Stomach (tissue), 19 donors: ENCODE results near the gene SPSB4. TPM values are rescaled to one million over a fixed set of nuclear protein-coding genes. Genes with fewer than 3 reads are reported as not detected.
A peak's percentile ranks its signal among the peaks of the same experiment; 100 is the strongest.

Experiments used
- DNase-seq, 2 donors: peaks; one replicate each; pipeline versions ENCODE4 v3.0.0 to v3.0.0-alpha.2; 2013 to 2019
- H3K27ac ChIP-seq, 5 donors: fragments of 200-600 bp in 4 of 5; sonication (generic) in 4 of 5; one replicate each; pipeline ENCODE4 v1.5.1; 2013 to 2019; ENCODE audit warnings: mild to moderate bottlenecking in 1 of 5, moderate library complexity in 1 of 5
- H3K27me3 ChIP-seq, 3 donors: fragments of 200-600 bp; sonication (generic); one replicate each; pipeline ENCODE4 v1.5.1; 2017 to 2019; ENCODE audit warnings: mixed run types in 1 of 3
- H3K36me3 ChIP-seq, 4 donors: fragments of 200-600 bp; sonication (generic); 1 replicate in 3 of 4; 2 replicates in 1 of 4; pipeline ENCODE4 v1.5.1; 2016 to 2019
- H3K4me1 ChIP-seq, 4 donors: fragments of 200-600 bp; sonication (generic); one replicate each; pipeline ENCODE4 v1.5.1; 2016 to 2019
- H3K4me3 ChIP-seq, 4 donors: fragments of 200-600 bp; sonication (generic) in 3 of 4; one replicate each; pipeline ENCODE4 v1.5.1; 2016 to 2019; ENCODE audit warnings: mild to moderate bottlenecking in 1 of 4
- H3K9me3 ChIP-seq, 4 donors: fragments of 200-600 bp; sonication (generic); one replicate each; pipeline ENCODE4 v1.5.1; 2016 to 2019
- EP300 ChIP-seq: sonication (generic); formaldehyde crosslinking; IDR thresholded peaks from one replicate; pipeline ENCODE4 v1.6.1; 2017; ENCODE audit warnings: antibody characterized with exemption
- POLR2A ChIP-seq, 4 donors: fragments of 450-650 bp; IDR thresholded peaks; one replicate each; pipeline ENCODE4 v1.6.1; 2016; ENCODE audit warnings: antibody characterized with exemption in 4 of 4, control low read depth in 2 of 4, mild to moderate bottlenecking in 1 of 4, moderate library complexity in 1 of 4
- POLR2AphosphoS5 ChIP-seq, 3 donors: sonication (generic); formaldehyde crosslinking; IDR thresholded peaks; one replicate each; pipeline ENCODE4 v1.6.1; 2016; ENCODE audit warnings: antibody characterized with exemption in 3 of 3
- WGBS, 5 donors: extraction: QIAGEN DNeasy Blood & Tissue Kit in 3 of 5; methylation state at CpG; one replicate each; pipeline versions ENCODE4 v1.1.5 to v1.1.7; 2013 to 2018; 5-methylcytosine and 5-hydroxymethylcytosine counted together
- intact Hi-C: fragments of 100-400 bp; cut with DNase I; formaldehyde crosslinking; loops from one replicate; pipeline ENCODE4 v1.15.1; 2023; ENCODE audit warnings: low total_unique reads
- long read RNA-seq, 10 donors: transcript quantifications; one replicate each; lab custom pipeline, GENCODE V29; 2026
- polyA plus RNA-seq, 3 donors: library from polyadenylated mRNA; stranded (reverse); fragments of 200-250 nt; gene quantifications; one replicate each; pipeline ENCODE4 v1.2.3, GENCODE V29; 2013
- total RNA-seq, 5 donors: library from RNA; depleted of rRNA; stranded (reverse); fragments of >200 nt; gene quantifications; one replicate each; pipeline versions ENCODE4 v1.1.0 to v1.2.3, GENCODE V29; 2014 to 2016
- TF ChIP-seq, protein P1 (sequence below), 7 experiments: fragments of 450-650 bp in 4 of 7; fragments of 200-600 bp in 3 of 7; sonication (generic) in 3 of 7; IDR thresholded peaks; one replicate each; pipeline ENCODE4 v1.5.1; 2016 to 2019; ENCODE audit warnings: antibody characterized with exemption in 7 of 7, control low read depth in 2 of 7, mild to moderate bottlenecking in 1 of 7
- donor health status: healthy with polysubstance abuse.
- donor health status: Bipolar disorder and iron deficiency.
- donor health status: healthy.

SPSB4 gene
- total RNA-seq (1 to 10 TPM in 2 of 5 donors, not detected in 3; 1.8 to 2.4 TPM), polyA plus RNA-seq (under 1 TPM in 1 of 3 donors, not detected in 2; 0.05 TPM)
- long read RNA-seq, donor 1, result 0 reads
- long read RNA-seq, donor 2, partial matches to known transcripts, result 0 of 1 reads
- long read RNA-seq, donor 2, other reads (novel, unspliced or antisense), result 0 of 1 reads
- long read RNA-seq, donor 3, result 0 reads
- long read RNA-seq, donor 4, result 0 reads
- long read RNA-seq, donor 5, result 0 reads
- long read RNA-seq, donor 6, result 0 reads
- long read RNA-seq, donor 7, result 0 reads
- long read RNA-seq, donor 8, result 0 reads
- long read RNA-seq, donor 9, result 0 reads
- long read RNA-seq, donor 10, result 0 reads

DNA sequence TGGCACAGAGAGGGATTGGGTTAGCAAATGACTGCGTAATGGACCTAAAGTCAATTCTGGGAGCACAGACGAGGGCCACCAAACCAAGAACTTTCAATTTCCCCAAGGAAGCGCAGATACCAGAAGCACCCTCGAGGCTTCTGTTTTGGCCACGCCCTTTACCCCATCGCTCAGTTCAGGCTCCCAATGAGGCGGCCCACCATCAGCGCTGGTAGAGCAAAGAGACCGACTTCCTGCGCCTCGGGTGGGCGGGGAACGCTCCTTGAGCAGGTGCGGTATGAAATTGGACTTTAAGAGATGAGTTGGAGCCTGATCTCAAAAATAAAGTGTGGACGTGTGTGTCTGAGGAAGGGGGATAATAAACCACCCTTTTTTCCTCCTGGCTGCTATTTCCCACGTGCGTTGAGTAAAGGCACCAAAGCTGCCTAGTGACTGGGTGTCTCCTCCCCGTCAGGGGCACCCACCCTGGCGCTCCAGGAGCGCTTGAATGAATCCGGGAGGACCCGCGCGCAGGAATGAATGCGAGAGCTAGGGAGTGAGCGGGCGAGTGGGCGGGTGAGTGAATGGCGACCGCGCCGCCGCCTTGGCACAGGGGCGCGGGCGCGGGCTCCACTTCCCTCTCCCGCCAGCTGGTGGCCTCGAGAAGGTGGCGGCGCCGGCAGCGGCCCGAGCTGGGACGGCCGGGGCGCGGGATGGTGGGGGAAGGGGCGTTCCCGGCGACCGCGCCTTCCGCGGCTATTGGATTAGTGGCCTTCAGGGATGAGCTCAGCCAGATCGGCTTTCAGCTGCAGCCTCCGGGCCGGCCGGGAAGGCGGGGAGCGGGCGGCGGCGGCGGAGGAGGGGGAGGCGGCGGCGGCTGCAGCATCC, at the start of gene SPSB4:
TSS of gene SPSB4 (plus strand) at position 772 of the 867 bp plus-strand sequence. CDS start 14,758 bp downstream, outside the sequence.
- 3 to 10% (median 4%) methylated on average over 19 to 67 of the region's 68 CpGs for WGBS, 5 donors
- H3K4me3 ChIP-seq, result peak within 1 kb of the TSS; percentile 41 to 51 (median 46)
- H3K4me1 ChIP-seq, result peaks cover 20 to 29% (median 26%) of the 10 kb centered on the region in 4 donors
- TF ChIP-seq, protein P1, sequence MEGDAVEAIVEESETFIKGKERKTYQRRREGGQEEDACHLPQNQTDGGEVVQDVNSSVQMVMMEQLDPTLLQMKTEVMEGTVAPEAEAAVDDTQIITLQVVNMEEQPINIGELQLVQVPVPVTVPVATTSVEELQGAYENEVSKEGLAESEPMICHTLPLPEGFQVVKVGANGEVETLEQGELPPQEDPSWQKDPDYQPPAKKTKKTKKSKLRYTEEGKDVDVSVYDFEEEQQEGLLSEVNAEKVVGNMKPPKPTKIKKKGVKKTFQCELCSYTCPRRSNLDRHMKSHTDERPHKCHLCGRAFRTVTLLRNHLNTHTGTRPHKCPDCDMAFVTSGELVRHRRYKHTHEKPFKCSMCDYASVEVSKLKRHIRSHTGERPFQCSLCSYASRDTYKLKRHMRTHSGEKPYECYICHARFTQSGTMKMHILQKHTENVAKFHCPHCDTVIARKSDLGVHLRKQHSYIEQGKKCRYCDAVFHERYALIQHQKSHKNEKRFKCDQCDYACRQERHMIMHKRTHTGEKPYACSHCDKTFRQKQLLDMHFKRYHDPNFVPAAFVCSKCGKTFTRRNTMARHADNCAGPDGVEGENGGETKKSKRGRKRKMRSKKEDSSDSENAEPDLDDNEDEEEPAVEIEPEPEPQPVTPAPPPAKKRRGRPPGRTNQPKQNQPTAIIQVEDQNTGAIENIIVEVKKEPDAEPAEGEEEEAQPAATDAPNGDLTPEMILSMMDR (IDR thresholded peaks at IDR 0.05), result peak in 3 of 7 experiments; percentile 8 to 19 (median 11)
- no peak for TF ChIP-seq POLR2A (IDR thresholded peaks at IDR 0.05)
- intact Hi-C loops, result no loop called here
- peak in 1 of 2 donors; percentile 93 for DNase-seq
- peaks cover 14 to 97% (median 43%) of the 10 kb centered on the region in 3 donors for H3K27me3 ChIP-seq
- no peaks in the 10 kb centered on the region for H3K36me3 ChIP-seq
- no peak within 1 kb of the TSS for H3K27ac ChIP-seq
- no peaks in the 10 kb centered on the region for H3K9me3 ChIP-seq

DNA sequence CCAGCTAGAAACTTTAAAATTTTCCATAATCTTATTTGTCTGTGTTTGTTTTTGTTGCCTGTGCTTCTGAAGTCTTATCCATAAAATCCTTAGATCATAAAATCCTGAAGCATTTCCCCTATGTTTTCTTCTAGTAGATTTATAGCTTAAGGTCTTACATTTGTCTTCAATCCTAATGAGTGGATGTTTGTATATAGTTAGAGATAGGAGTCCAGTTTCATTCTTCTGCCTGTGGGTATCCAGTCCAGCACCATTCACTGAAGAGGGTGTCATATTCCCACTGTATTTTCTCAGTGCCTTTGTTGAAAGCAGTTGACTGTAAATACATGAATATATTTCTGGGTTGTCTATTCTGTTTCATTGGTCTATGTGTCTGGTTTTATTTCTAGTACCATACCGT, 44.8 kb upstream of the SPSB4 start:
- Histone ChIP-seq H3K9me3 (no peaks in the 10 kb centered on the region), H3K4me3 (no peak overlapping the region), H3K27me3 (peaks cover 0 to 3% (median 0%) of the 10 kb centered on the region in 3 donors), H3K27ac (no peak overlapping the region), H3K36me3 (no peaks in the 10 kb centered on the region), H3K4me1 (peaks cover 0 to 4% (median 0%) of the 10 kb centered on the region in 4 donors)
- 86 to 98% (median 94%) methylated on average over 1 of the region's 1 CpG for WGBS, 5 donors
- no peak for TF ChIP-seq POLR2AphosphoS5 (IDR thresholded peaks at IDR 0.05)
- TF ChIP-seq, protein P1 (IDR thresholded peaks at IDR 0.05), result no peak
- TF ChIP-seq POLR2A (IDR thresholded peaks at IDR 0.05), result no peak
- TF ChIP-seq EP300, result no peak
- intact Hi-C loops, result loop anchor here (5.0 kb wide), 1 partner anchor 186 kb away; no protein-coding TSS in a partner anchor
- DNase-seq, result no peak

DNA sequence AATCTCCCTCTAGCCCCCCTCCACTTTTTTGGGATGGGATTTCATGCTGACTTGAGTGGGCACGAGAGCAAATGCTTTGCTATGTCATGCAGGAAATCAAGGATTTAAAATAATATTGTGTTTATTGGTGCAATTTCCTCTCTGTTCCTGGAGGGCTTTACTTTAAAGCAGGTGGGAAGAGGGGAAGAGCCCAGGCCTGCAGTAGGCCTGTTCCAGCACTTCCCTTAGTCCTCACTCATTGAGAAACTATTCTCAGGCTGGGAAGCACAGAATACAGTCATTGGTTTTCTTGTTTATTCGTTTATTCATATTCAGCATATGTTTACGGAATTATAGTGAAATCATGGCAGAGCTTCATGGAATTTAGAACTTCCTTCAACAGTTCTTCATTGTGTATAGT, 41.7 kb upstream of the SPSB4 start:
- H3K27me3 ChIP-seq, result peaks cover 0 to 3% (median 0%) of the 10 kb centered on the region in 3 donors
- intact Hi-C loops, result loop anchor here (5.0 kb wide), 1 partner anchor 183 kb away; no protein-coding TSS in a partner anchor
- 62 to 73% (median 68%) methylated on average over 3 of the region's 3 CpGs for WGBS, 5 donors
- TF ChIP-seq EP300 (no peak), POLR2AphosphoS5 (IDR thresholded peaks at IDR 0.05) (no peak), POLR2A (IDR thresholded peaks at IDR 0.05) (no peak)
- TF ChIP-seq, protein P1 (IDR thresholded peaks at IDR 0.05), result no peak
- H3K4me3 ChIP-seq, result no peak overlapping the region
- H3K4me1 ChIP-seq, result peaks cover 0 to 8% (median 0%) of the 10 kb centered on the region in 4 donors
- H3K36me3 ChIP-seq, result no peaks in the 10 kb centered on the region
- H3K9me3 ChIP-seq, result no peaks in the 10 kb centered on the region
- no peak overlapping the region for H3K27ac ChIP-seq
- no peak for DNase-seq

DNA sequence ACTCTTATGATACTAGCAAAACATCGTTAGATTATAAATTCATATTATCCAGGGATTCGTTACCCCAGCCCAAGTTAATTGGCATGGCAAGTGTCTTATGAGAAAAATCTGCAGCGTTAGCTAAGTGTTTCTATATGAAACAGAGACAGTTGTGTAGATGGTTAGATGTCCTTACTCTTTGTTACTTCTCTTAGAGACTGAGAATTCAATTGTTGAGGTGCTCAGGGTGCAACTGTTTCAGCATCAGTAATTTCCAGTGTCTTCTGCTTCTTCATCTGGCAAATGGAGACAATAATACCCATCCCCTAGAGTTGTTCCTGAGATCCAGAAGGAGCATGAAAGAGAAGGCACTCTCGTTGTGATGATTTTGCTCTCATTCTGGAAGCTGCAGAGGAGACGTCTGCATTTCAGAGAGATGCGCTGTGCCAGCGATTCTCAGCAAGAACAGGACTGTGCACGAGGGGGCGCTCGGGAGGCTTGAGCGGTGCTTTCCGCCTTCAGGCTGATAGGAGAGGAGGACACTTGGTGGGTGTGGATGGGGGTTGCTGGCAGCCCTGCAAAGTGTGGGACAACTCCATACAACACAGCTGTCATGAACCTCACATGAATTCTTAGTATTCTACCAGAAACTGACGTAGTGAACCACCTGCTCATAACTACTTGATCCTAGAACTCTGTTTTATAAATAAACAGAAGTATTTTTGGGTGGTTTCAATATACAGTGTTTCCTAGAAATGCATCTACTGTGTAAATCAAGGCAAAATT, 39.7 kb upstream of the SPSB4 start:
- intact Hi-C loops, result loop anchor here (10.0 kb wide), 1 partner anchor 93 kb away; no protein-coding TSS in a partner anchor
- no peak overlapping the region for H3K4me3 ChIP-seq
- H3K9me3 ChIP-seq, result no peaks in the 10 kb centered on the region
- H3K4me1 ChIP-seq, result peaks cover 0 to 8% (median 0%) of the 10 kb centered on the region in 4 donors
- TF ChIP-seq EP300, result no peak
- TF ChIP-seq, protein P1 (IDR thresholded peaks at IDR 0.05), result peak in 5 of 7 experiments; percentile 42 to 65 (median 55)
- H3K36me3 ChIP-seq, result no peaks in the 10 kb centered on the region
- peaks cover 0 to 3% (median 0%) of the 10 kb centered on the region in 3 donors for H3K27me3 ChIP-seq
- H3K27ac ChIP-seq, result no peak overlapping the region
- WGBS, 5 donors, result 19 to 22% (median 19%) methylated on average over 13 of the region's 13 CpGs
- peak; percentile 78 to 91 for DNase-seq
